ENCODE results near the gene MACF1. TPM values are rescaled to one million over a fixed set of nuclear protein-coding genes. Genes with fewer than 3 reads are reported as not detected.

Gene MACF1
- total RNA-seq, 2 experiments from 2014 or later = 353 to 366 TPM

DNA sequence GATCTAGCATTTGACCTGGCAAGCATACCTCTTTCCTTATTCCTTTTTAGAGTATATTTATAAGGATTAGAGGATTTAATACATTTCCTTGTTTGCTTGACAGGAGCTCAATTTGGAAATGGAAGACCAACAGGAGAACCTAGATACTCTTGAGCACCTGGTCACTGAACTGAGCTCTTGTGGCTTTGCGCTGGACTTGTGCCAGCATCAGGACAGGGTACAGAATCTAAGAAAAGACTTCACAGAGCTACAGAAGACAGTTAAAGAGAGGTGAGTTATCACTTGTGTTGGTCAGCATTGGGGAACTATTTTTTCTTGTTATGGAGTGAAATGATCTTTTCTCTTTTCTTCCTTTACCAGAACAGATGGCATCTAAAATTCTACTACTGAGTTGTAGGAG is 163.6 kb downstream of the MACF1 start:
- ChIA-PET POLR2A (no interaction called here), CTCF (interaction anchor here (0.7 to 1.5 kb wide), 6 partner anchors 11 to 269 kb away, joined by 3 read pairs; no protein-coding TSS in a partner anchor)
- peaks cover 65% of the 10 kb centered on the region for H3K36me3 Mint-ChIP-seq (ENCODE audit: low read depth)
- no peaks in the 10 kb centered on the region for H3K9me3 Mint-ChIP-seq (ENCODE audit: insufficient read depth)
- DNase-seq = no peak
- ATAC-seq = no peak
- peak overlapping the region; percentile 40 for H3K27ac Mint-ChIP-seq
- no peak overlapping the region for H3K4me3 Mint-ChIP-seq
- no peaks in the 10 kb centered on the region for H3K4me1 Mint-ChIP-seq (ENCODE audit: low read depth)
- no peaks in the 10 kb centered on the region for H3K27me3 Mint-ChIP-seq (ENCODE audit: low read depth)

DNA sequence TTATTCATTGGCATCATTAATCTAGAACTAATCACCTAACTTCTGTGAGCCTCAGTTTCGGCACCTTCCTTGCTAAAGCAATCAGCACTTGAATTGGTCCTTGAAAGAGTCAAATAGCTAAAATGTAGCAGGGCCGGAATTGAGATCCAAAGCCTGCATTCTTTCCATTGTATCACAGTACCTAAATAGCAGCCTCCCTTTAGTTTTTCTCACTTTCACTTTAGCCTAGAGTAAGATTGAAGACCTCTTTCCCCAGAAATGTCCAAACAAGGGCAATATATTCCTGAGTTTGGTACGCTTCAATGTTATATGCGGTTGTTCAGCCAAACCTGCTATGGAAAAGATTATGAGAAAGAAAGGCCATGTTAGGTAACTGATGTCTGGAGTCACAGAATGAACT is 165.1 kb downstream of the MACF1 start:
- Mint-ChIP-seq H3K27me3 (ENCODE audit: low read depth) (no peaks in the 10 kb centered on the region), H3K9me3 (ENCODE audit: insufficient read depth) (no peaks in the 10 kb centered on the region), H3K4me3 (no peak overlapping the region), H3K4me1 (ENCODE audit: low read depth) (no peaks in the 10 kb centered on the region), H3K36me3 (ENCODE audit: low read depth) (peaks cover 59% of the 10 kb centered on the region), H3K27ac (no peak overlapping the region)
- ChIA-PET CTCF (interaction anchor here (0.9 to 1.0 kb wide), 2 partner anchors 10 to 41 kb away, joined by 3 read pairs; no protein-coding TSS in a partner anchor), POLR2A (no interaction called here)
- ATAC-seq (no peak), DNase-seq (no peak)

DNA sequence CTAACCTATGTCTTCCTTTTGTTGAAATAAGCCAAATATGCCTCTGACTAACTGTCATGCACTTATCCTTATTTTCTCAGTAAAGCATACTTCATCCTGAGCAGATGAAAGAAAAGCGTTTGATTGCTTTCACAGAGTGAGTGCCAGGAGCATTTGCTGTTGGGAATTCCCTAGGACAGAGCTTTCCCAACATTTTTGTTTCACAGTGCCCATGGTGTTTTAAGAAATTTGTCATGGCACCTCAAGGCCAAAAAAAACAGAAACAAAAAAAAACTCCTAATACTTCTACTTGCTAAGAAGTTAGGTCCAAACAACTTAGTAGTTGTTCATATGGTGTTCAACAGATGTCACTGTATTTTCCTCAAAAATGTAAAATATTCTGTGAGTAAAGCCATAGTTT is 166.1 kb downstream of the MACF1 start:
- DNase-seq = no peak
- H3K27ac Mint-ChIP-seq = no peak overlapping the region
- no peak for ATAC-seq
- no peaks in the 10 kb centered on the region for H3K27me3 Mint-ChIP-seq (ENCODE audit: low read depth)
- POLR2A ChIA-PET = no interaction called here
- peaks cover 61% of the 10 kb centered on the region for H3K36me3 Mint-ChIP-seq (ENCODE audit: low read depth)
- H3K9me3 Mint-ChIP-seq (ENCODE audit: insufficient read depth) = no peaks in the 10 kb centered on the region
- H3K4me1 Mint-ChIP-seq (ENCODE audit: low read depth) = no peaks in the 10 kb centered on the region
- CTCF ChIA-PET = interaction anchor here (1.3 to 2.3 kb wide), 3 partner anchors 9 to 178 kb away, joined by 3 to 6 read pairs (median 4); no protein-coding TSS in a partner anchor
- H3K4me3 Mint-ChIP-seq = no peak overlapping the region

DNA sequence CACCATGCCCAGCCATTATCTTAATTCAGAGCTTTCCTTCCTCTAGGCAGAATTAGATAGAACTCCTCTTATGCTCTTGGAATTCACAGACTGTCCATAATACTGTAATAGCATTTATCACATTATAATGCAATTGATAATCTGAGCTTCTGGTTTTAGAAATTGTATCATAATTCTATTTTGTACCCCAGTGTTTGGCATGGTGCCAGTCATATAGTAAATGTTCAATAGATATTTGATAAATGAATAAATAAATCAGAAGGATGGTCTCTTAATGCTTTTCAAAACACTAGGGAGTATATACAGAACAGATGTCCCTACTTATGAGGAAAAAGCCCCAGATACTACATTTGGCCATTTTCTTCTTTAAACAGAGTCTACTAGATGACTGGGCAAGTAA is 167.6 kb downstream of the MACF1 start:
- Mint-ChIP-seq H3K4me1 (ENCODE audit: low read depth) (no peaks in the 10 kb centered on the region), H3K27me3 (ENCODE audit: low read depth) (no peaks in the 10 kb centered on the region), H3K27ac (no peak overlapping the region), H3K36me3 (ENCODE audit: low read depth) (peaks cover 57% of the 10 kb centered on the region), H3K4me3 (no peak overlapping the region), H3K9me3 (ENCODE audit: insufficient read depth) (no peaks in the 10 kb centered on the region)
- ChIA-PET CTCF (interaction anchor here (1.3 to 2.3 kb wide), 2 partner anchors 38 to 180 kb away, joined by 3 to 6 read pairs; no protein-coding TSS in a partner anchor), POLR2A (no interaction called here)
- no peak for DNase-seq
- ATAC-seq = no peak

DNA sequence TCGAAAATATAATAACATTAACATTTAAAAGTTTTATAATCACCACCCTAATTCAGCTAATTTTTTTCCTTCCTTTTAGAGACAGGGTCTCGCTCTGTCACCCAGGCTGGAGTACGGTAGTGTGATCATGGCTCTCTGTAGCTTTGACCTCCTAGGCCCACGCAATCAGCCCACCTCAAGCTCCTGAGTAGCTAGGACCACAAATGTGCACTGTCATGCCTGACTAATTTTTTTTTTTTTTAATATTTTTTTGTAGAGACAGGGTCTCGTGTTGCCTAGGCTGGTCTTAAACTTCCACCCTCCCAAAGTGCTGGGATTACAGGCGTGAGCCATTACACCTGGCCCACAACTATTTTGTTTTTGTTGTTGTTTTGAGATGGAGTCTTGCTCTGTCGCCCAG is 172.2 kb downstream of the MACF1 start:
- no peak overlapping the region for H3K4me3 Mint-ChIP-seq
- ATAC-seq (no peak), DNase-seq (no peak)
- no peaks in the 10 kb centered on the region for H3K27me3 Mint-ChIP-seq (ENCODE audit: low read depth)
- no peaks in the 10 kb centered on the region for H3K9me3 Mint-ChIP-seq (ENCODE audit: insufficient read depth)
- ChIA-PET POLR2A (no interaction called here), CTCF (interaction anchor here (1.5 kb wide), 1 partner anchor 34 kb away, joined by 6 read pairs; no protein-coding TSS in a partner anchor)
- H3K4me1 Mint-ChIP-seq (ENCODE audit: low read depth) = no peaks in the 10 kb centered on the region
- H3K27ac Mint-ChIP-seq = no peak overlapping the region
- H3K36me3 Mint-ChIP-seq (ENCODE audit: low read depth) = peaks cover 44% of the 10 kb centered on the region

DNA sequence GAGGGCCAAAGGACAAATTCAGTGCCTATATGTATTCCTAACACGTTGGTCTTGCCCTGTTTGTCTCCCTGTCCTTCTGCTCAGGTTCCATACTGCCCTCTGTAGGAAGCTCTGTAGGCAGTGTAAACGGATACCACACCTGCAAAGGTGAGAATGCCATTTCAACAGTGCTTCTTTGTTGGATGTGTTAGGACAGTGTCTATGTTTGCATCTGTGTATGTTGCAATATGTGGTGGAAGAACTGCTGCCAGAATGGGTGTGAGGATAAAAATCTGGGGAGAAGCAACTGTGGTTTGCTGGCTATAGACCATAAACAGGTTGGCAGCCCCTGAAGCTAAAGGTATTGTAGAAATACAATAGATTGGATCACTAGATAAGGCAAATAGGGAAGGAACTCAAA is 173.9 kb downstream of the MACF1 start:
- POLR2A ChIA-PET = interaction anchor here (1.0 kb wide), 1 partner anchor 13 kb away, joined by 3 read pairs; no protein-coding TSS in a partner anchor
- no peak for DNase-seq
- peaks cover 46% of the 10 kb centered on the region for H3K36me3 Mint-ChIP-seq (ENCODE audit: low read depth)
- no peaks in the 10 kb centered on the region for H3K4me1 Mint-ChIP-seq (ENCODE audit: low read depth)
- no peak overlapping the region for H3K4me3 Mint-ChIP-seq
- ATAC-seq = no peak
- H3K27ac Mint-ChIP-seq = no peak overlapping the region
- CTCF ChIA-PET = interaction anchor here (0.7 to 2.4 kb wide), 4 partner anchors 9 to 280 kb away, joined by 3 to 9 read pairs (median 4); no protein-coding TSS in a partner anchor
- no peaks in the 10 kb centered on the region for H3K27me3 Mint-ChIP-seq (ENCODE audit: low read depth)
- no peaks in the 10 kb centered on the region for H3K9me3 Mint-ChIP-seq (ENCODE audit: insufficient read depth)

DNA sequence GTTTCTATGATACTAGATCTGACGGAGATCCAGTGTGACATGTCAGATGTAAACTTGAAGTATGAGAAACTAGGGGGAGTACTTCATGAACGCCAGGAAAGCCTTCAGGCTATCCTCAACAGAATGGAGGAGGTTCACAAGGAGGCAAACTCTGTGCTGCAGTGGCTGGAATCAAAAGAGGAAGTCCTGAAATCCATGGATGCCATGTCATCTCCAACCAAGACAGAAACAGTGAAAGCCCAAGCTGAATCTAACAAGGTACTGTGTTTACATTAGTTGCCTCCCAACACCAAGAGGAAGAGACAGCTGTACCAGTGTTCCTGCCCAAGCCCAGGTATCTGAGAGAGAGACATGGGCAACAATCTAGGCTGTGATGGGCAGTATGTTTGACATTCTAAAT is 174.7 kb downstream of the MACF1 start:
- ChIA-PET CTCF (interaction anchor here (0.8 to 2.4 kb wide), 5 partner anchors 8 to 281 kb away, joined by 3 to 9 read pairs (median 3); no protein-coding TSS in a partner anchor), POLR2A (no interaction called here)
- Mint-ChIP-seq H3K4me3 (no peak overlapping the region), H3K27ac (no peak overlapping the region), H3K4me1 (ENCODE audit: low read depth) (no peaks in the 10 kb centered on the region), H3K36me3 (ENCODE audit: low read depth) (peaks cover 49% of the 10 kb centered on the region), H3K27me3 (ENCODE audit: low read depth) (no peaks in the 10 kb centered on the region), H3K9me3 (ENCODE audit: insufficient read depth) (no peaks in the 10 kb centered on the region)
- ATAC-seq (no peak), DNase-seq (no peak)

DNA sequence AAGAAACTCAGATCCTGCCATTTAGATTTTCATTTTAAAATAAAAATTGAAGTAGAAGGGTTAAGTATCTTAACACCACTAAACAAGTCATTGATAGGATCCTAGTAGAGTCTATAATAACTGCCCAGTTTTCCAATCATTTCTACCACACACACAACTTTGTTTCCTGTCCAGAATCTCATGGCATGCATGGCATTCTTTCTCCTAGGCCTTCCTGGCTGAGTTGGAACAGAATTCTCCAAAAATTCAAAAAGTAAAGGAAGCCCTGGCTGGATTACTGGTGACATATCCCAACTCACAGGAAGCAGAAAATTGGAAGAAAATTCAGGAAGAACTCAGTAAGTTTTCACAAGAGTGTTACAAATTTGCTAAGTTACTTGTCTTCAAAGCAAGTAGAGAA is 175.5 kb downstream of the MACF1 start:
- Mint-ChIP-seq H3K27ac (no peak overlapping the region), H3K4me3 (no peak overlapping the region), H3K27me3 (ENCODE audit: low read depth) (no peaks in the 10 kb centered on the region), H3K4me1 (ENCODE audit: low read depth) (no peaks in the 10 kb centered on the region), H3K36me3 (ENCODE audit: low read depth) (peaks cover 48% of the 10 kb centered on the region), H3K9me3 (ENCODE audit: insufficient read depth) (no peaks in the 10 kb centered on the region)
- ChIA-PET POLR2A (no interaction called here), CTCF (interaction anchor here (1.0 to 2.4 kb wide), 4 partner anchors 7 to 281 kb away, joined by 3 to 9 read pairs (median 4); no protein-coding TSS in a partner anchor)
- DNase-seq (no peak), ATAC-seq (no peak)

DNA sequence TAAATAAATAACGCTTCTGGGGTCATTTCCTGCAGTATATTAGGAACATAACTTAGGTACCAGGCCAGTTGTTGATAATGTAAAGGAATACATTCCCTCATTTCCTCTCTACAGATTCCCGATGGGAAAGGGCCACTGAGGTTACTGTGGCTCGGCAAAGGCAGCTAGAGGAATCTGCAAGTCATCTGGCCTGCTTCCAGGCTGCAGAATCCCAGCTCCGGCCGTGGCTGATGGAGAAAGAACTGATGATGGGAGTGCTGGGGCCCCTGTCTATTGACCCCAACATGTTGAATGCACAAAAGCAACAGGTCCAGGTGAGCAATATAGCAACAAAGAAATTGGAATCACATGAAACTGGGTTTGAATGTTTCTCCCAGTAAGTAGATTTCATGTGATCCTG is 177.3 kb downstream of the MACF1 start:
- H3K4me1 Mint-ChIP-seq (ENCODE audit: low read depth) = no peaks in the 10 kb centered on the region
- H3K27me3 Mint-ChIP-seq (ENCODE audit: low read depth) = no peaks in the 10 kb centered on the region
- ATAC-seq = no peak
- CTCF ChIA-PET = no interaction called here
- H3K36me3 Mint-ChIP-seq (ENCODE audit: low read depth) = peaks cover 54% of the 10 kb centered on the region
- DNase-seq = no peak
- no peak overlapping the region for H3K27ac Mint-ChIP-seq
- no peaks in the 10 kb centered on the region for H3K9me3 Mint-ChIP-seq (ENCODE audit: insufficient read depth)
- H3K4me3 Mint-ChIP-seq = no peak overlapping the region
- POLR2A ChIA-PET = no interaction called here

DNA sequence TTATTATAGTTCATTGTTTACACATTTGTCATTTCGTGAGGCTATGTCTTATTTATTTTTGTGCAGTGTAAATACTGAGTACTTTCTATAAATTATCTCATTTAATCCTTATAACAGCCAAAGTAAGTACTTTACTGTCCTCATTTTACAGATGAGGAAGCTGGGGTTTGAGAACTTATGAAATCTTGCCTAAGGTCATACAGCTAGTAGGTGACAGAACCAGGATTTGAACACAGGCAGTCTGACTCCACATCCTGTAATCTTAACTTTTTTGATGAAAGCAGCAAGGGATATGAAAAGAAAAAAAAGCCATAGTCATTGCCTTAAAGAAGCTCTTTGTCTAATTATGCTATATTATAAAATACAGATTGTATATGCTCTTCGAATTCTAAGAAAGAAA is 179.8 kb downstream of the MACF1 start:
- H3K36me3 Mint-ChIP-seq (ENCODE audit: low read depth) = peaks cover 63% of the 10 kb centered on the region
- H3K4me1 Mint-ChIP-seq (ENCODE audit: low read depth) = peaks cover 2% of the 10 kb centered on the region
- no peaks in the 10 kb centered on the region for H3K9me3 Mint-ChIP-seq (ENCODE audit: insufficient read depth)
- DNase-seq (no peak), ATAC-seq (no peak)
- H3K27ac Mint-ChIP-seq = no peak overlapping the region
- ChIA-PET POLR2A (no interaction called here), CTCF (interaction anchor here (1.1 kb wide), 1 partner anchor 17 kb away, joined by 3 read pairs; no protein-coding TSS in a partner anchor)
- no peaks in the 10 kb centered on the region for H3K27me3 Mint-ChIP-seq (ENCODE audit: low read depth)
- H3K4me3 Mint-ChIP-seq = no peak overlapping the region

DNA sequence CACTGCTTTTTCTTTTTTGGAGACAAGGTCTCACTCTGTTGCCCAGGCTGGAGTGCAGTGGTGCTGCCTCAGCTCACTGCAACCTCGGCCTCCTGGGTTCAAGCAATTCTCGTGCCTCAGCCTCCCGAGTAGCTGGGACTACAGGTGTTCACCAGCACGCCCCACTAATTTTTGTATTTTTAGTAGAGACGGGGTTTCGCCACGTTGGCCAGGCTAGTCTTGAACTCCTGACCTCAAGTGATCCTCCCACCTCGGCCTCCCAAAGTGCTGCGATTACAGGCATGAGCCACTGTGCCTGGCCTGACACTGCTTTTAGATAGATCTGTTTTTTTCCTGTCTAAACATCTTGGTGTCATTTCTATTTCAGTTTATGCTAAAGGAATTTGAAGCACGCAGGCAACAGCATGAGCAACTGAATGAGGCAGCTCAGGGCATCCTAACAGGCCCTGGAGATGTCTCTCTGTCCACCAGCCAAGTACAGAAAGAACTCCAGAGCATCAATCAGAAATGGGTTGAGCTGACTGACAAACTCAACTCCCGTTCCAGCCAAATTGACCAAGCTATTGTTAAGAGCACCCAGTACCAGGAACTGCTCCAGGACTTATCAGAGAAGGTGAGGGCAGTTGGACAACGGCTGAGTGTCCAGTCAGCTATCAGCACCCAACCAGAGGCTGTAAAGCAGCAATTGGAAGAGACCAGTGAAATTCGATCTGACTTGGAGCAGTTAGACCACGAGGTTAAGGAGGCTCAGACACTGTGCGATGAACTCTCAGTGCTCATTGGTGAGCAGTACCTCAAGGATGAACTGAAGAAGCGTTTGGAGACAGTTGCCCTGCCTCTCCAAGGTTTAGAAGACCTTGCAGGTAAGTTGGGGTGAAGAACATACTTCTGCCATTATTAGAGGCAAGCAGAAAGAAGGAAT is 180.8 kb downstream of the MACF1 start:
- ChIA-PET POLR2A (no interaction called here), CTCF (interaction anchor here (1.1 to 3.0 kb wide), 2 partner anchors 18 to 25 kb away, joined by 3 to 11 read pairs; no protein-coding TSS in a partner anchor)
- Mint-ChIP-seq H3K4me1 (ENCODE audit: low read depth) (peaks cover 2% of the 10 kb centered on the region), H3K9me3 (ENCODE audit: insufficient read depth) (no peaks in the 10 kb centered on the region), H3K27me3 (ENCODE audit: low read depth) (no peaks in the 10 kb centered on the region), H3K4me3 (no peak overlapping the region), H3K36me3 (ENCODE audit: low read depth) (peaks cover 63% of the 10 kb centered on the region), H3K27ac (no peak overlapping the region)
- DNase-seq = no peak
- no peak for ATAC-seq

DNA sequence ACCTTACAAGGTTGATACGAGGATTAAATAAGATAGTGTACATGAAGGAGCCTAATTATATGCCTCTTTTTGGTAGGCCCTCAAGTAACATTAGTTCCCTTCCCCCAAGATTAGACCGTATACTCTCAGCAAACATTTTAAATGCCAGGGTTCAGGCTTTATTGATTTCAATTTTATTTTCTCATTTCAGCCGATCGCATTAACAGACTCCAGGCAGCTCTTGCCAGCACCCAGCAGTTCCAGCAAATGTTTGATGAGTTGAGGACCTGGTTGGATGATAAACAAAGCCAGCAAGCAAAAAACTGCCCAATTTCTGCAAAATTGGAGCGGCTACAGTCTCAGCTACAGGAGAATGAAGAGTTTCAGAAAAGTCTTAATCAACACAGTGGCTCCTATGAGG is 182.5 kb downstream of the MACF1 start:
- Mint-ChIP-seq H3K4me3 (no peak overlapping the region), H3K36me3 (ENCODE audit: low read depth) (peaks cover 66% of the 10 kb centered on the region), H3K27ac (peak overlapping the region; percentile 26), H3K27me3 (ENCODE audit: low read depth) (no peaks in the 10 kb centered on the region), H3K9me3 (ENCODE audit: insufficient read depth) (no peaks in the 10 kb centered on the region), H3K4me1 (ENCODE audit: low read depth) (peaks cover 12% of the 10 kb centered on the region)
- no peak for DNase-seq
- ATAC-seq = no peak
- POLR2A ChIA-PET = no interaction called here
- CTCF ChIA-PET = interaction anchor here (0.9 to 3.0 kb wide), 4 partner anchors 8 to 87 kb away, joined by 3 to 11 read pairs (median 4); no protein-coding TSS in a partner anchor

Measured in activated CD8-positive, alpha-beta T cell treated with anti-CD3 and anti-CD28 coated beads, Interleukin-2, amount 10 ng/mL, durations not matched to agents 7 days and 5 days (primary cell).